ENCODE data around the gene COL1A1.

DNA sequence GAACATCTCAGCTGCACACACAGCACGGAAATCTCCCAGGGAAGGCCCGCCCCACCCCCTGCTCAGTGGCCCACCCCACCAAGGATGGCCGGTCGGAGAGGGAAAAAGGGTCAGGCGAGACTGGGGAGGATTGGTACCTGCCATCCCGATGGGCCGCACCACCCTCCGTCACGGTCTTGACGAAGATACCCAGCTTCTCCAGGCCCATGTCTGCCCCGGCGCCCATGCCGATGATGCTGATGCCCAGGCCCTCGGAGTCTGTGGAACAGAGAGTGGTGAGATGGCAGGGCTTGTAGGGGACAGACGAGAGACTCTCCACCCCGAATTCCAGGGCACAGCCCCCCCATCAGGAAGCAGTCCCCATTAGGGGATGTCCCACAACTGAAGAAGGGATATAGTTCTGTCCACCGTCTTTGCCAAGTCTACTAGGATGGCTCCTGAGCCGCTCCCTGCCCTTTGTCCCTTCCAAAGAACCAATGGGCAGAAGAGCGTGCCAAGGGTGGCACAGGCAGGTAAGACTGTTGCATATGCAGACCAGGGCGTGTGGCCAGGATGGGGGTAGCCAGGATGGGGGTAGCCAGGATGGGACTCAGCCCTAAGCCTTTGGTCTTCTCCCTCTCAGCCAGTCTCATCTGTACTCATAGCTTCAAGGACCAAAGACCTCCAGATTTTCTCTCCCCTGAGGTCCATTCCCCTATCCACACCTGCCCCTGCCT lies 57.8 kb downstream of the COL1A1 start:
- TF ChIP-seq, protein P1, sequence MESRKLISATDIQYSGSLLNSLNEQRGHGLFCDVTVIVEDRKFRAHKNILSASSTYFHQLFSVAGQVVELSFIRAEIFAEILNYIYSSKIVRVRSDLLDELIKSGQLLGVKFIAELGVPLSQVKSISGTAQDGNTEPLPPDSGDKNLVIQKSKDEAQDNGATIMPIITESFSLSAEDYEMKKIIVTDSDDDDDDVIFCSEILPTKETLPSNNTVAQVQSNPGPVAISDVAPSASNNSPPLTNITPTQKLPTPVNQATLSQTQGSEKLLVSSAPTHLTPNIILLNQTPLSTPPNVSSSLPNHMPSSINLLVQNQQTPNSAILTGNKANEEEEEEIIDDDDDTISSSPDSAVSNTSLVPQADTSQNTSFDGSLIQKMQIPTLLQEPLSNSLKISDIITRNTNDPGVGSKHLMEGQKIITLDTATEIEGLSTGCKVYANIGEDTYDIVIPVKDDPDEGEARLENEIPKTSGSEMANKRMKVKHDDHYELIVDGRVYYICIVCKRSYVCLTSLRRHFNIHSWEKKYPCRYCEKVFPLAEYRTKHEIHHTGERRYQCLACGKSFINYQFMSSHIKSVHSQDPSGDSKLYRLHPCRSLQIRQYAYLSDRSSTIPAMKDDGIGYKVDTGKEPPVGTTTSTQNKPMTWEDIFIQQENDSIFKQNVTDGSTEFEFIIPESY (IDR thresholded peaks at IDR 0.05) = no peak
- TF ChIP-seq, protein P2, sequence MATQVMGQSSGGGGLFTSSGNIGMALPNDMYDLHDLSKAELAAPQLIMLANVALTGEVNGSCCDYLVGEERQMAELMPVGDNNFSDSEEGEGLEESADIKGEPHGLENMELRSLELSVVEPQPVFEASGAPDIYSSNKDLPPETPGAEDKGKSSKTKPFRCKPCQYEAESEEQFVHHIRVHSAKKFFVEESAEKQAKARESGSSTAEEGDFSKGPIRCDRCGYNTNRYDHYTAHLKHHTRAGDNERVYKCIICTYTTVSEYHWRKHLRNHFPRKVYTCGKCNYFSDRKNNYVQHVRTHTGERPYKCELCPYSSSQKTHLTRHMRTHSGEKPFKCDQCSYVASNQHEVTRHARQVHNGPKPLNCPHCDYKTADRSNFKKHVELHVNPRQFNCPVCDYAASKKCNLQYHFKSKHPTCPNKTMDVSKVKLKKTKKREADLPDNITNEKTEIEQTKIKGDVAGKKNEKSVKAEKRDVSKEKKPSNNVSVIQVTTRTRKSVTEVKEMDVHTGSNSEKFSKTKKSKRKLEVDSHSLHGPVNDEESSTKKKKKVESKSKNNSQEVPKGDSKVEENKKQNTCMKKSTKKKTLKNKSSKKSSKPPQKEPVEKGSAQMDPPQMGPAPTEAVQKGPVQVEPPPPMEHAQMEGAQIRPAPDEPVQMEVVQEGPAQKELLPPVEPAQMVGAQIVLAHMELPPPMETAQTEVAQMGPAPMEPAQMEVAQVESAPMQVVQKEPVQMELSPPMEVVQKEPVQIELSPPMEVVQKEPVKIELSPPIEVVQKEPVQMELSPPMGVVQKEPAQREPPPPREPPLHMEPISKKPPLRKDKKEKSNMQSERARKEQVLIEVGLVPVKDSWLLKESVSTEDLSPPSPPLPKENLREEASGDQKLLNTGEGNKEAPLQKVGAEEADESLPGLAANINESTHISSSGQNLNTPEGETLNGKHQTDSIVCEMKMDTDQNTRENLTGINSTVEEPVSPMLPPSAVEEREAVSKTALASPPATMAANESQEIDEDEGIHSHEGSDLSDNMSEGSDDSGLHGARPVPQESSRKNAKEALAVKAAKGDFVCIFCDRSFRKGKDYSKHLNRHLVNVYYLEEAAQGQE (IDR thresholded peaks at IDR 0.05) = no peak
- TF ChIP-seq, protein P3, sequence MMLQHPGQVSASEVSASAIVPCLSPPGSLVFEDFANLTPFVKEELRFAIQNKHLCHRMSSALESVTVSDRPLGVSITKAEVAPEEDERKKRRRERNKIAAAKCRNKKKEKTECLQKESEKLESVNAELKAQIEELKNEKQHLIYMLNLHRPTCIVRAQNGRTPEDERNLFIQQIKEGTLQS (IDR thresholded peaks at IDR 0.05) = no peak
- TF ChIP-seq CTCF (IDR thresholded peaks at IDR 0.05; ENCODE audit: low read depth, low read length, missing input control) (no peak), RXRA (IDR thresholded peaks at IDR 0.05) (no peak), YY1 (IDR thresholded peaks at IDR 0.05) (no peak), FOXA1 (IDR thresholded peaks at IDR 0.05) (no peak), JUND (IDR thresholded peaks at IDR 0.05) (no peak), SP1 (IDR thresholded peaks at IDR 0.05) (no peak), TAF1 (conservative IDR thresholded peaks at IDR 0.05) (no peak)
- TF ChIP-seq, protein P4, sequence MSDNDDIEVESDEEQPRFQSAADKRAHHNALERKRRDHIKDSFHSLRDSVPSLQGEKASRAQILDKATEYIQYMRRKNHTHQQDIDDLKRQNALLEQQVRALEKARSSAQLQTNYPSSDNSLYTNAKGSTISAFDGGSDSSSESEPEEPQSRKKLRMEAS (IDR thresholded peaks at IDR 0.05) = no peak

Measured in liver (tissue), 3 donors.